Measurements from ENCODE around the gene SLC44A5.

Gene SLC44A5

DNA sequence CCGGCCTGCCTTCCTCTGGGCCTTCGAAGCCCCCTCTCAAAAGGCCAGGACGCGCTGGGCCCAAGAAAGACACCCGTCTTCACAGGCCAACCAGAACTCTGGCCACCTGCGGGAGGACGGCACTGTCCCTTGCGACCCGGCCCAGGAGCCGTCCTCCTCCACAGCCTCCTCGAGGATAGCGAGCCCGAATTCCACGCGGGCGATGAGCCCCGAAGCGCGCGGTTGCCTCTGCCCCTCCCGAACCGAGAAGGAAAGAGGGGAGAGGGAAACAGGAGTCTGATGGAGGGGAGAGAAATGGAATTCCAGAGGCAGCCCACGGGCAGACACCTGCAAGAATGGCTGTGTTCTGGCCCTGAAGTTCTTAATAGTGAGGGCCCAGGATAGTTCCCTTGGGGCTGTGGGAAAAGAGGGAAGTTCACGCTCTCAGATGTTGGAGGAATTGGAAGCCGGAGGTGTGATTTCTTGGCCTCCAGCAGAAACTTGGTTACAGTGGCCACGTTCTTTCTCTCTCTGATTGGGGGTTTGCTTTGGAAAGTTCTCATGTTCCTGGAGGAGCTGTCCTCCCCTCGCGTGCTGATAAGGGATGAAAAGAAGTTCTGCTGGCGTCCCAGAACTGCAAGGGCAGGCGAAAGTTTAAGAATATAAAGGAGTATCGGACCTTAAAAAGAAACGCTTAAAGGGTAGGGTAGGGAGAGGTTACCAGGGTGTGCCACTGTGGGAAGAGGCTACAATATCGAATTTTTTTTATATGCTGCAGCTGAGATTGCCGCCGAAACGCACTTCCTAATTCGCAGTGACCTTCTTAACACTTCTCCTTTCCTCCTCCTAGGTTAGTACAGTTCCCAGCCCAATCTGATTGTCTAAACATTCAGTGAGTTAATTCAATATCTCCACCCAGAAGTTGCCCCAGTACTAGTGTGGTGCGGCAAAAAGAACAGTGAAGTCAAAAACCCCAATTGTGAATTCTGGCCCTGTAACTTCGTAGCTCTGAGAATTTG is 5.8 kb upstream of the SLC44A5 start:
- Mint-ChIP-seq H3K4me3 (peak overlapping the region; percentile 80), H3K27ac (no peak overlapping the region), H3K9me3 (no peaks in the 10 kb centered on the region), H3K27me3 (ENCODE audit: low read depth, poor library complexity) (peaks cover 80% of the 10 kb centered on the region), H3K36me3 (ENCODE audit: low read depth) (no peaks in the 10 kb centered on the region), H3K4me1 (peaks cover 28% of the 10 kb centered on the region)
- DNase-seq = peak; percentile 62
- TF ChIP-seq, protein P1, sequence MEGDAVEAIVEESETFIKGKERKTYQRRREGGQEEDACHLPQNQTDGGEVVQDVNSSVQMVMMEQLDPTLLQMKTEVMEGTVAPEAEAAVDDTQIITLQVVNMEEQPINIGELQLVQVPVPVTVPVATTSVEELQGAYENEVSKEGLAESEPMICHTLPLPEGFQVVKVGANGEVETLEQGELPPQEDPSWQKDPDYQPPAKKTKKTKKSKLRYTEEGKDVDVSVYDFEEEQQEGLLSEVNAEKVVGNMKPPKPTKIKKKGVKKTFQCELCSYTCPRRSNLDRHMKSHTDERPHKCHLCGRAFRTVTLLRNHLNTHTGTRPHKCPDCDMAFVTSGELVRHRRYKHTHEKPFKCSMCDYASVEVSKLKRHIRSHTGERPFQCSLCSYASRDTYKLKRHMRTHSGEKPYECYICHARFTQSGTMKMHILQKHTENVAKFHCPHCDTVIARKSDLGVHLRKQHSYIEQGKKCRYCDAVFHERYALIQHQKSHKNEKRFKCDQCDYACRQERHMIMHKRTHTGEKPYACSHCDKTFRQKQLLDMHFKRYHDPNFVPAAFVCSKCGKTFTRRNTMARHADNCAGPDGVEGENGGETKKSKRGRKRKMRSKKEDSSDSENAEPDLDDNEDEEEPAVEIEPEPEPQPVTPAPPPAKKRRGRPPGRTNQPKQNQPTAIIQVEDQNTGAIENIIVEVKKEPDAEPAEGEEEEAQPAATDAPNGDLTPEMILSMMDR (IDR thresholded peaks at IDR 0.05) = no peak

DNA sequence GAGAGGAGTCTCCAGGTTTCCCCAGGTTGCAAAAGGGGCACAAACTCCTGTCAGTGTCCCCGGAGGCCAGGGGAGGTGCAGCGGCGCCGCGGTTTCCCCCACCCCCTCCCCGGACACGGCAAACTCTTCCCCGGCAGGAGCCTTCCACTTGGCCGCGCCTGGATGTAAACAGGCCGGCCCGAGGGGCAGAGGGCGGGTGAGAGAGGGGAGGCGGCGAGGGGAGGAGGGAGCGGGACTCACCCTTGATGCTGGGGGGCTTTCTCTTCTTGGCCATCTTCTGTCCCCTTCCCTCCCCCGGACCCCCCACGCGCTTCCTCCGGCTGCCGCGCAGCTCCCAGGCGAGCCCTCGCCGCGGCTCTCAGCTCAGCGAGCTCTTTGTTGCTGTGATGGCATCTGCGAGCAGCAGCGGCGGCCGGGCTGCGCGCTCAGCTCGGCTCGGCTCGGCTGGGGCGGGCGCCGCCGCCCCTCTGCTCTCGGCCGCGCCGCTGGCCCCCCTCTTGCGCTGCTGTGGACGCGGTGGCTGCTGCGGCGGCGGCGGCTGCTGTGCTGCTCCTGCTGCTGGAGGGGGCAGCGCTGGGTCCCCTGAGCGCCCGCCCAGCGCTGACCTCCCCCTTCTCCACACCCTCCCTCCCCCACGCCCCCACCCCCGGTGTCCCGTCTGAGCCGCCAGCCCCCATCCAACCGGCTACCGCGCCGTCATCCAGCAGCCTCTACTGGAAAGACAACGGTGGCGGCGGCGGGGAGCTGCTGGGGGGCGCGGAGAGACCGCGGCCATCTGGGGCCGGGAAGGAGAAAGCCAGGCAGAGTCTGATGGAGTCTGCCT is 4.9 kb upstream of the SLC44A5 start:
- peaks cover 79% of the 10 kb centered on the region for H3K27me3 Mint-ChIP-seq (ENCODE audit: low read depth, poor library complexity)
- TF ChIP-seq, protein P1 (IDR thresholded peaks at IDR 0.05) = no peak
- peak; percentile 71 for DNase-seq
- peaks cover 28% of the 10 kb centered on the region for H3K4me1 Mint-ChIP-seq
- H3K9me3 Mint-ChIP-seq = no peaks in the 10 kb centered on the region
- no peaks in the 10 kb centered on the region for H3K36me3 Mint-ChIP-seq (ENCODE audit: low read depth)
- peak overlapping the region; percentile 80 for H3K4me3 Mint-ChIP-seq
- no peak overlapping the region for H3K27ac Mint-ChIP-seq

GRCh38 chr1:75614399-75614756 is 3.5 kb upstream of the SLC44A5 start:
- Mint-ChIP-seq H3K4me3 (peak overlapping the region; percentile 80), H3K9me3 (no peaks in the 10 kb centered on the region), H3K27me3 (ENCODE audit: low read depth, poor library complexity) (peaks cover 73% of the 10 kb centered on the region), H3K4me1 (peaks cover 28% of the 10 kb centered on the region), H3K27ac (no peak overlapping the region), H3K36me3 (ENCODE audit: low read depth) (no peaks in the 10 kb centered on the region)
- DNase-seq = no peak
- TF ChIP-seq, protein P1 (IDR thresholded peaks at IDR 0.05) = no peak

DNA sequence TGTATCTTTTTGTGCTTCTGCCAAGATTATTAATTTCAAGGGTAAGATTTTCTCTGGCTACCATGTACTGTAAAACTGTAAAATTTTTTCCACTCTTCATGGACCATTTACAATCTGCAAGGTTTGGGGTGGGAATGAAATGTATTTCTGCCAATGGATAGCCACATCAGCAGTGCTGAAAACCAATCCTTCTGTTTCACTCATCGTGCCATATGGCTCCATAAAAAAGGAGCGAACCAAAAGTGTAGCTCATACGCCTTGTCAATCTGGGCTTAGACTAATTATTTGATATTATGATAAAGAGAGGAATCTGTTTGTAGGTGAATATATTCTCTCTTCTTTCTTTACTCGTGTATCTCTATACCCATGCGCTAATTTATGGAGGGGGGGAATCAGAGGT is 3.0 kb upstream of the SLC44A5 start:
- Mint-ChIP-seq H3K4me1 (peaks cover 28% of the 10 kb centered on the region), H3K4me3 (peak overlapping the region; percentile 80), H3K27ac (no peak overlapping the region), H3K36me3 (ENCODE audit: low read depth) (no peaks in the 10 kb centered on the region), H3K9me3 (no peaks in the 10 kb centered on the region), H3K27me3 (ENCODE audit: low read depth, poor library complexity) (peaks cover 68% of the 10 kb centered on the region)
- TF ChIP-seq, protein P1 (IDR thresholded peaks at IDR 0.05) = no peak
- DNase-seq = no peak

- TF ChIP-seq, protein P1 (IDR thresholded peaks at IDR 0.05) = no peak
- Mint-ChIP-seq H3K9me3 (no peaks in the 10 kb centered on the region), H3K27ac (no peak overlapping the region), H3K27me3 (ENCODE audit: low read depth, poor library complexity) (peaks cover 59% of the 10 kb centered on the region), H3K36me3 (ENCODE audit: low read depth) (no peaks in the 10 kb centered on the region), H3K4me1 (peaks cover 28% of the 10 kb centered on the region), H3K4me3 (no peak overlapping the region)
- DNase-seq = no peak
Measured at GRCh38 chr1:75612976-75613375, 2.1 kb upstream of the SLC44A5 start.
